NCI-H2081 treated with DMSO at 0.1 percent for 48 hours (cell line): ENCODE results near the gene RITA1.

Experiments used
- DNase-seq: peaks from one replicate; lab custom pipeline; 2025; lab: John Stamatoyannopoulos, UW

Gene RITA1

DNA sequence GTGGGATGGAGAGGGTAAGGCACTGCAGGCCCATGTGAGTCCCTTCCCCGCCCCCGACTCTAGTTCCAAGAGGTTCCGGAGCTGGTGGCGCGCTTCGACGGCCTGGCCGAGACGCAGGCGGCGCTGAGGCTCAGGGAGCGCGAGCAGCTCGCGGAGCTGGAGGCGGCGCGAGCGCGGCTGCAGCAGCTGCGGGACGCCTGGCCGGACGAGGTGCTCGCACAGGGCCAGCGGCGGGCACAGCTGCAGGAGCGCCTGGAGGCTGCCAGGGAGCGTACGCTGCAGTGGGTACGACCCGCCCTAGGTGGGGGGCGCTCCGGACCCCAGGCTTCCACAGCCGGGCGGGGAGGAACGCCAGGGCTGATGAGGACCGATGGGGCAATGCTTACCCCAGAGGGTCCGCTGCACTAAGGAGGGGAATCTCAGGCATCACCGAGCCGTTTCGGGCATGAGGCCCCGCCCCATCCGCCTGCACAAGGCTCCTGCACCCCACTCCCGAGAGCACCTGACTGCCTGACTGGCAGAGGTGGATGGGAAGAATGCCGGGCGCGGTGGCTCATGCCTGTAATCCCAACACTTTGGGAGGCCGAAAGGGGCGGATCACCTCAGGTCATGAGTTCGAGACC is 31.1 kb upstream of the RITA1 start:
- DNase-seq: no peak

DNA sequence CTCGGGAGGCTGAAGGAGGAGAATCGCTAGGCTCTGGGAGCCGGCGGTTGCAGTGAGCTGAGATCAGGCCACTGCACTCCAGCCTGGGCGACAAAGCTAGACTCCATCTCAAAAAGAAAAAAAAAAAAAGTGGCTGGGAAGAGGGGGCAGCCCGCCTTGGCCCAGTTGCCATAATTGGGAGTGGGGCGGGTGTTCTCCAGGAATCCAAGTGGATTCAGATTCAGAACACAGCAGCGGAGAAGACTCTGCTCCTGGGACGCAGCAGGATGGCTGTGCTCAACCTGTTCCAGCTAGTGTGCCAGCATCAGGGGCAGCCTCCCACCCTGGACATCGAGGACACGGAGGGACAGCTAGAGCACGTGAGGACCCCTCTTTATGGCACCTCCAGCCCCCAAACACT is 30.5 kb upstream of the RITA1 start:
- no peak for DNase-seq

DNA sequence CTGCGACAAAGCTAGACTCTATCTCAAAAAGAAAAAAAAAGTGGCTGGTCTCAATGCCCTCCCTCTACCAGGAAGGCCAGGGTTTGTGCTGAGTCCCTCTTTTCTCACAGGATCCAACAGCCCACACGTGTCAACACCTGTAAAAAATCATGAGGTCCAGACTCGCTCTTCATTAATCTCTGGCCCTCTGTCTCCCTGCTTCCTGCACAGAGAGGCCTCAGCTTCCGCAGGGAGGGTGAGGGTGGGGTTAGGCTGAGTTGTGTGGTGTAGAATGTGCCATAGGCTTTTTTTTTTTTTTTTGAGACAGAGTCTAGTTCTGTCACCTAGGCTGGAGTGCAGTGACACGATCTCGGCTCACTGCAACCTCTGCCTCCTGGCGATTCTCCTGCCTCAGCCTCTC is 29.9 kb upstream of the RITA1 start:
- no peak for DNase-seq

DNA sequence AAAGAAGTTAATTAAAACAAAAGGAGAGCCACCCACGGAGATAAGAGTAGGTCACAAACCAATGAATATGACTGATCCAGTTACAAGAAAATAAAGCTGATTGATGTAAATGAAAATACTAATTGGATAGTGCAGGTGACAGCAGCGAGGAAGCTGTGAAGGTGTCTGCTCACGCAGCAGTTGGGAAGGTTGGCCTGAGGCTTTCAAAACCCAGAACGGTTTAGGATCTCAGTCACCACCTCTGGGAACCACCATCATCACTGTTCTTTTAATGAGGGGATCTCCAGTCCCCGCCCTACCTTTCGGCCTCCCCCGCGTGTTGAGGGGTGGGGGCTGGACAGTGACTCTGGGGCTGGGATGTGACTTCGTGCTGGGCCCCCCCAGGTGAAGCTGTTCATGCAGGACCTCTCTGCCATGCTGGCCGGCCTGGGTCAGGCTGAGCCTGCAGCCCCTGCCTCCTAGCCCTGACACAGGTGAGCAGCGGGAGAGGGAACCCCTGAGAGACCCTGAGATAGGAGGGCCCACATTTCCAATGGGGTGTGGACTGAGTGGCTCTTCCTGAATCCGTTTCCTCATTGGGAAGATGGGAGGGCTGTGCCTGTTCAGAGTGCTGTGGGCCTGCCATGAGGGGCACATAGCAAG is 28.2 kb upstream of the RITA1 start:
- DNase-seq: no peak

DNA sequence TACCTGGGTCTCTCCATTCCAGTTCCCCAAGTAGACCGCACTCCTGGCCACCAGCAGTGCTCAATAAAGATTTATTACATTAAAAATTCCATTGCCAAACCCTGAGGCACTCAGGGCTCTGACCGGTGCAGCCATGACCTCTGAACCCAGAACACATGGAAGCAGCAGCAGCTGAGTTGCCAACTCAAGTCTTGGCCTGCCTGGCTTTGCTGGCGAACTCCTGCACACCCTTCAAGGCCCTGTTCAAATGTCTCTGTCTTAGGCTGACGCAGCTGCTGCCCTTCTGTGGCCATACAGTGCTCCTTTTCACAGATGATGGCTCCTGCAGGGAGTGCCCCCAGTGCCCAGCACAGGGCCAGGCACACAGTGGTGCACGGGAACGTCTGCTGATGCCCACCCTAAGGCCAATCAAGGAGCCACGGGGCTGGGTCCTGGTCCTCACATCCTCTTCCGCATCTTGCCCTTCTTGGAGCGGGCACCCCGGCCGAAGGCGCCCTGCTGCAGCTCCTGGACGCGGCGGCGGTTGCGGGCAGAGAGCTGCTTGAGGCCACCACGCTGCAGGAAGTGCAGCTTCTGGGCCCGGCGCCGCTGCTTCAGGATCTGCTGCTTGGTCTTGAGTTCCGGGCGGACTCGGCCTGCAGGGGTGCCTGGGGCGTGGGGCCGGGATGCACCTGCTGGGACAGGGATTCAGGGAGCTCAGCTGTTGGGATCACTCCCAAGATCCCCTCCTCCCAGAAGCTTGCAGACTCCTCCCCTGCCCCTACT is 26.9 kb upstream of the RITA1 start:
- no peak for DNase-seq

DNA sequence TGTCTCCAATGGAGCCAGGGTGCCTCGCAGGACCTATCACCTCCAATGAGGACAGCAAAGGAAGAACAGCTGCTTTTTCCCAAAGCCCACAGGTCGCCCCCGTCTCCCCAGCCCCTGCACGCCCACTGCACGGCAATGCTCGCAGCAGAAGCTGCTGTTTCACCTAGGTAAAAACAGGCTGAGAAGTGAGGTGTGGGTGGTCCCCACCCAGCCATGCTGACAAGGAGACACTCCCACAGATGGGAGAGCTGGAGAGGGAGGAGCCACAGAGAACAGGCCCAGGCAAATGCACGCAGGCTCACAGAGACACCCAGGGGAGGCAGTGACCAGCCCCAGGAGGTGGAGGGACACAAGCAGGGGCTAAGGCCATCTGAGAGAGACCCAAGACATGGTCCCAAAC is 25.6 kb upstream of the RITA1 start:
- DNase-seq: no peak

DNA sequence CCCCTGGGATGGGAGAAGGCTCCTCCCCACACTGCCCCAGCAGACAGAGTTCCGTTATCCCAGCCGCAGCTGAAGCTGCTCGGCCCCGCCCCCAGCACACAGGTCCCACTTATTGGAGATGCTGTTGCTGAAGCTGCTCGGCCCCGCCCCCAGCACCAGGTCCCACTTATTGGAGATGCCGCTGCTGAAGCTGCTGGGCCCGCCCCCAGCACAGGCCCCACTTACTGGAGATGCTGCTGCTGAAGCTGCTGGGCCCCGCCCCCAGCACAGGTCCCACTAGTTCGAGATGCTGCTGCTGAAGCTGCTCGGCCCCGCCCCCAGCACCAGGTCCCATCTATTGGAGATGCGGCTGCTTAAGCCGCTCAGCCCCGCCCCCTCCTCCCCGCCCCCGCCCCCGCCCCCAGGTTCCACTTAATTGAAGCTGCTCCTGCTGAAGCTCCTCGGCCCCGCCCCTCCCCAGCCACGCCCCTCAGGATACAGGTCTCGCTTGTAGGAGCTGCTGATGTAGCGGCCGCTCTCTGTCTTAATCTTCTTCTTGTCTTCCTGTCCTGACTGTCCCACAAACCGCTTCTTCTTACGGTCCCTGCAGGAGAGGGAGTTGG is 24.0 kb upstream of the RITA1 start:
- no peak for DNase-seq

DNA sequence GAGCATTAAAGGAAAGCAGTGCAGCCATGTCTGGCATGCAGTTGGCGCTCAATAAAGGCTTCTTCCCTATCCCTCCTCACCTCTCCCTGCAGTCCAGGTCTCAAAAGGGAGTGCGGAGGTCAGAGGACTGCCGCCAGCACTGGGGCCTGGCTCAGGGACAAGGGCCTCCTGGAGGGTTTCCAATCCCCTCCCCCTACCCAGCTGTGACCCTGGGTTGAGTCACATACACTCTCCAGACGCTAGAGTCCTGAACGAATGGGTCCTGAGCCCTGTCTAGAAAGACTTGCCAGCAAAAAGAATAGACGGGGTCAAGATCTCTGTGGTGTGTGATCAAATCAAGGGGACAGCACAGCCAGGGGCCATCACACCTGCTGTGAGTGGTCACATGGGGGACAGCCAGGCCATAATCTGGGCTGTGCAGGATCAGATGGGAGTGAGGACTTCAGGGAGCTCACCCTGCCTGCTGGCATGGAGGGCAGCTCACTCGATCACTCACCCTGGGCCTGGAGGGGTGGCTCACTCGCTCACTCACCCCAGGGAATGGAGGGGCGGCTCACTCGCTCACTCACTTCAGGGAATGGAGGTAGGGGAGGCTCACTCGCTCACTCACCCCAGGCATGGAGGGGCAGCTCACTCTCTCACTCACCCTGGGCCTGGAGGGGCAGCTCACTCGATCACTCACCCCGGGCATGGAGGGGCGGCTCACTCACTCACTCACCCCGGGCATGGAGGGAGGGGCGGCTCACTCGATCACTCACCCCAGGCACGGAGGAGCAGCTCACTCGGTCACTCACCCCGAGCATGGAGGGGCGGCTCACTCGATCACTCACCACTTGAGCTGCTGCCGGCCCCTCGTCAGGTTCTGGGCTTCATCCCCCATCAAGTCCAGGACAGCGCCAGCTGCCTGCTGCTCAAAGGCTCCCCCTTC is 23.2 kb upstream of the RITA1 start:
- DNase-seq: no peak

DNA sequence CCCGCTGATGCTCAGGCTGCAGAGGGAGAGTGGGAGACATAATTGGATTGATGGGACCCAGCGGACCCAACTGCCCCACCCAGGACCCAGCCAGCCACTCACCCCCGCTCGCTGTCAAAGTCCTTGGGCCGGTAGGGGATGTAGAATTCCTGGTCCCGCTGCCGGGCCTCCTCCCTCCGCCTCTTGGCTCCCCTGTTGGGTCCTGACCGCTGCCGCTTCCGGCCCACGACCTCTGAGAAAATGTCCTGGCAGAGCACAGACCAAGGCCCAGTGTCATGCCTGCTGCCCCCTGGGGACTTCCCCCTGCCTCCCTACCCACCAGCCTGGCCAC is 22.5 kb upstream of the RITA1 start:
- DNase-seq: no peak

DNA sequence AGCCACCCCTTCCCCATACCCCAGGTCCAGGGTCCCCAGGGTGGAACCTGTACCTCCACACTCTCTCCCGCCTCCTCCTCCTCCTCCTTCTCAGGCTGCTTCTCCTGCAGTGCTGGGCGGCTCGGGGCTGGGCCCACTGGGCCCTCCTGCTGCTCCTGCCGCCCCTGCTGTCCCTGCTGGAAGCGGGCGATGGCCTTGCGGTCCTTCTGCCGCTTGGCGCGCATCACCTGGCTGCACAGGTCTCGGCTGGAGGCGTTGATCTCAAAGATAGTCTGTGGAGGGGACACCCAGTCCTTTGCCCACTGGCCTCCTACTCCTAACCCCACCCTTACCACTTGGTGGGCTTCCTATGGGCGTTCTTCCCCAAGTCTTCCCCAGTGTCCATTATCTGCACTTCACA is 21.5 kb upstream of the RITA1 start:
- DNase-seq: no peak

DNA sequence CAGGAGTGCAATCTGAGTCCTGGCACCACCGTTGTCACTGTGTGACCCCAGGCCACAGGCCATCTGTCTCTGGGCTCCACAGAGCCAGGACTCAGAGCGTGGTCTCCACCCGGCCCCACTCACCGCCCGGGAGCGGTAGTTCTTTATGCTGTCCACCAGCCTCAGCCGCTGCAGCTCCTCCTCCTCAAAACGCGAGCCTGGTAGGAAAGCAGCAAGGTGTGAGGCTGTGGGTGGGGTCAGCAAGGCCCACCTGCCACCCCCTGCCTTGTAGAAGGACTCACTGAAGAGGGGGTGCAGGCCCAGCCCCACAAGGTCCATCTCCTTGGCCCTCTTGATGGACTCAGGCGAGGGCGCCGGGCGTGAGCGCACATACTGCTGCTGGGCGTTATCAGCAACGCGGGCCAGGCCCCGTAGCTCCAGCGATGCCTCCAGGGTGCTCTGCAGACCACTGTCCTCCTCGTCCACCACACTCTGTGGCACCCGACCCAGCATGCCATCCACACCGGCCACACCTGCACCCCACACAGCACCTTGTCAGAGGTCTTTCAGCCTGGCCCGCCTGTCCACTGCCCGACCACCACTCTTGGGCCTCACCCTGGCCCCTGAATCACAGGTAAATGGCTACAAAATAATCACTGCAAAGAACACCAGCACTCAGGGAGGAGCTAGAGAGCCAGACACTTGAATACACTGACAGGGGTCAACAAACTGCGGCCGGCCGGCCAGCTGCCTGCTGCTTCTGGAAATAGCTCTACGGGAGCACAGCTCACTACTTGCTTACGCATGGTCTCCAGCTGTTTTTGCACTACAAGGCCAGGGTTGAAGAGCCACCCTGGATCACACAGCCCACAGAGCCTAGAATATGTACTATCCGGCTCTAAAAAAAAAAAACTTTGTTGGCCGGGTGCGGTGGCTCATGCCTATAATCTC is 19.7 kb upstream of the RITA1 start:
- DNase-seq: no peak

DNA sequence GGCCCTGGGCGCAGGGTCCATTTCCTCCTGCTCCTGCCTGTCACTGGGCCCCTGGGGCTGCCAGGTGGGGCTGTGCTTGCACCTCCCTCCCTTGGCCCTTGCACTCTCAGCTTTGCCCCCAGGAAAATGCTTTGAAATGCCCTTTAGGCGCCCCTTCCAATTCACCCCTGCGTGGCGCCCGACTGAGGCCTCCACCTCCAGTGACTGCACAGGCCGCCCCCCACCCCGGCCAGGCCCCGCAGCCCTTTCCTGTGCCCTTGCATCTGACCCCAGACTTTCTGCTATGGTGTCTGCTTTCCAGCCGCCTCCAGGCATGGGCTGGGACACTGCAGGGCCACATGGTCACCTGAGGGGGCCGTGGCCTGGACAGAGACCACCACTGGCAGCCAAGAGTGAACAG is 17.7 kb upstream of the RITA1 start:
- no peak for DNase-seq

DNA sequence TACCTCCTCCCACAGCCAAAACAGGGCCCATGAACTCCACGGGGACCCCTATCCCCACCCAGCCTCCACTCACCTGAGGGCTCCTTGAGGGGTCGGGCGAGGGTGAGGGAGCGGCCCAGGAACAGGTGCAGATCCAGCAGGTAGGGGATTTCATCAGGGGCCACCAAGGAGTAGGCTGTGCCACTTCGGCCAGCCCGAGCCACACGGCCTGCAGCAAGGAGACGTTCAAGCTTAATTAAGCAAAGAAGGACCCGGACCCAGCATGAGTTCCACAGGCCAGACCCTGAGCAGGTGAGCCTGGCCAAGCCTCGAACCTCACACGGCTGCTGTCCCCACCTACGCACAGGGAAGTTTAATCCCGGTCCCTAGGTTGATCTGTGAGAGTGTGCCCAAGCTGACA is 15.8 kb upstream of the RITA1 start:
- DNase-seq: no peak

DNA sequence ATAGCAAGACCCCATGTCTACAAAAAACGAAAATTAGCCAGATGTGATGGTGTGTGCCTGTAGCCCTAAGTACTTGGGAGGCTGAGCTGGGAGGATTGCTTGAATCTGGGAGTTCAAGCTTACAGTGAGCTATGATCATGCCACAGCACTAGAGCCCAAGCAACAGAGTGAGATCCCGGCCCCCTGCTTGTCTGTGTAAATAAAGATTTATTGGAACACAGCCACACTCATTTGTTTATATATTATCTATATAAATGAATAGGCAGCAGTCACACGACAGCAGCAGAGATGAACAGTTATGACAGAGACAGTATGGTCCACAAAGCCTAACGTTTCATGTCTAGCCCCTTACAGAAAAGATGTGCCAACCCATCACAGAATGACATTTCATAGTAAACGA is 15.1 kb upstream of the RITA1 start:
- DNase-seq: no peak

DNA sequence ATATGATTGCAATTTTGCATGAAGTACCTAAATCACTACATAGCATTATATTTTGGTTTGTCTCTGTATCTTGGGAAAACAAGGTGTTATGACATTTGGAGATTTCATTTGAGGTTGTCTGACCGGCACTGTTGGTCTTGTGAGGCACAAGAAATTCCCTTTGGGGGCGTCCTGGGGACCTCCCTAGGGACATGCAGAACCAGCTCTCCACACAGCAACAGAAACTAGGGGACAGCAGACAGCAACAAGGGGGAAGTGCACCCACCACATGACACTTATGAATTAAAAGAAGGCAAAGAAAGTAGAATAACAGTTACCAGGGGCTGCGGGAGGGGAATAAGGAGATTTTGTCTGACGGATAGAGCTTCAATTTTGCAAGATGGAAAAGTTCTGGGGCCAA is 14.6 kb upstream of the RITA1 start:
- no peak for DNase-seq

DNA sequence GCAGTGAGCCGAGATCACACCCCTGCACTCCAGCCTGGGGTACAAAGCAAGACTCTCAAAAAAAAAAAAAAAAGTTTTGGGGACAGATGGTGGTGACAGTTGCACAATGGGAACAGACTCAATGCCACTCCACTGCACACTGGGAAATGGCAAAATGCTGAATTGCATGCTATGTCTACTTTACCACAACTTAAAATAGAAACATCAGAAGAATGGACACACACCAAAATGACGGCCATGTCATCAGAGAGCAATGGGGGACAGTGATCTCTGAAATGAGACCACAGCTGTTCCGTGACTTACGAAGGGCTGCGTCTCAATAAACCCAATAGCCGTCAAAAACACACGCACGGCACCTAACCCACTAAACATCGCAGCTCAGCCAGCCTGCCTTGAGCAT is 14.0 kb upstream of the RITA1 start:
- no peak for DNase-seq

DNA sequence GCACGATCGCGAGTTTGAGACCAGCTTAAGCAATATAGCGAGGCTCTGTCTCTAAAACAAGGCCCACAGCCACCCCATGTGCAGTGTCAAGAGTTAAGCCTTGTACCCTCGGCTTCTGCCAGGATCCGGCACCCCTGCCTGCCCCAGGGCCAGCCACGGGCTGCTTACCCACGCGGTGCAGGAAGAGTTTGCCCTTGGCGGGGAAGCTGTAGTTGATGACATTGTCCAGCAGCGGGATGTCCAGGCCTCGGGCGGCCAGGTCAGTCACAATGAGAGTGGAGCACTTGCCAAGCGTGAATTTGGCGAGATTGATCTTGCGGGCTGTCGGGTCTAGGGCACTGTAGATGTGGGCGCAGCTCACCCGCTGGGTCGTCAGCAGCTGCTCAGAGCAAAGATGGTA is 13.3 kb upstream of the RITA1 start:
- no peak for DNase-seq

DNA sequence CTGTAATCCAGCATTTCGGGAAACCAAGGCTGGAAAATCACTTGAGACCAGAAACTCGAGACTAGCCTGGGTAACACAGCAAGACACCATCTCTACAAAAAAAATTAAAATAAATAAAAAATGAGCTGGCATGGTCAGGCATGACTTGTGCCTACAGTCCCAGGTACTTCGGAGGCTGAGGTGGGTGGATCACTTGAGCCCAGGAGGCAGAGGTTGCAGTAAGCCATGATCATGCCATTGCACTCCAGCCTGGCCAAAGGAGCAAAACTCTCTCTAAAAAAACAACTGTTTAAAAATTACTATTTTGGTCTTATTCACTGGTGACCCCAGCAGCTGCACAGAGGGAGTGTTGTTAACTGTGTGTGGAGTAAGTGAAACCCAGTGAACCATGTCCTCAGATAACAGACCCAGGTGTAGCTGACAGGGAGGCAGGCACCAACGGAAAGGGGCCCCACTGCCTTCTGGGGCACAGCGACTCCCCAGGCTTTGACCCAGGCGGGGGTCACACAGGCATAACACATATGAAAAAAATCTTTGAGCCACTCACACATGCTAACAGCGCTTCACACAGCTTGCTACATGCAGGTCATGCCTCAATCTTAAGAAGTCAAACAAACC is 12.3 kb upstream of the RITA1 start:
- DNase-seq: no peak

DNA sequence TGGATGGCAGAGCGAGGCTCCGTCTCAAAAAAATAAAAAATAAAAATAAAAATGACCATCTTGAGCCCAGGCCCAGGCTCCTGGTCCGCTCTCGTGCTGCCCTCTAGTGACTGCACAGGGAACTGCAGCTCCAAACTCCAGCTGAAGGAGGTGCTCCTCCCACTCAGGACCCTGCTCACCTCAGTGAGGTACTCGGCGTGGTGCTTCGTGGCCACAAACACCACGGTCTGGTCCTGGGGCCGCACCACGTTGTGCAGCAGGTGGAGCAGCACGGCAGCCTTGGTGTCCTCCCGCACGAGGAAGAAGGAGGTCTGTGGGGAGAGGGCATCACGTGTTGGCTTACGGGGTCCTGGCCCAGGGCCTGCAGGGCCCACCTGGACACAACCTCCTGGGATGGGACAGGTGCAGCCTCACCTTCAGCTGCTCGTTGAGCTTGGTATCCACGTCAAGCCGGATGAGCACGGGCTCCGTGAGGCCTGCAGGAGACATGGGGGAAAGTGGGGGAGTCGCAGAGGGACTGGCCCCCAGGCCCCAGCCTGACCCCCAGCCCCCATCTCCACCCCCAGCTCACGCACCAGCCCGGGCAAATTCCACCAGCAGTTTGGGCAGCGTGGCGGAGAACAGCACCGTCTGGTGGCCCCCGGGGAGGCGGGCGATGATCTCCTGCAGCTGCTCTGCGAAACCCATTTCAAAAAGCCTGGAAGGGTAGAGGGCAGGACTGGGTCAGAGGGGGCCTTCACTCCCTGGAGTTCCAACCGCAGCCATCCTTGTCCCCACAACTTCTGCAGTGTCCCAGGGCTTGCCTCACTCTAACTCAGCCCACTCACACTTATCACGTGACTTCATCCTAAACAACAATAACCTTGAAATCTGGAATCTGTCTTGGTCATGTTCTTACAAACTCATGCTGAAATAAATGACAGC is 10.8 kb upstream of the RITA1 start:
- no peak for DNase-seq

DNA sequence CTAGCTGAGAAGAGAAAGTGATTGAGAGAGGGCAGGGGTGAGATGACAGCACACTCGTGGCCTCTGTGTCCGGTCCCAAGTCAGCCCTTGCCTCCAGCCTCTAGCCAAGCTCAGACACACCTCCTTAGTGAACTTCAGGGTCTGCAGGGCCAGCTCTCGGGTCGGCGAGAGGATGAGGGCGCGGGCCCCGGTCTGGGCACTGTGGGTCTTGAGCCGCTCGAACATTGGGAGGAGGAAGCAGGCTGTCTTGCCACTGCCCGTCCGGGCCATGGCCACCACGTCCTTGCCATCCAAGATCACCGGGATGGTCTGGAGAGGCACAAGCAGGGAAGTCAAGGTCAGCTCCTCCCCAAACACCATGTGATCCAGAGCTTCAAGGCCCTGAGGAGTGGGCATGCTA is 6.5 kb upstream of the RITA1 start:
- no peak for DNase-seq
